ENCODE measurements around the gene SLX4IP.

DNA sequence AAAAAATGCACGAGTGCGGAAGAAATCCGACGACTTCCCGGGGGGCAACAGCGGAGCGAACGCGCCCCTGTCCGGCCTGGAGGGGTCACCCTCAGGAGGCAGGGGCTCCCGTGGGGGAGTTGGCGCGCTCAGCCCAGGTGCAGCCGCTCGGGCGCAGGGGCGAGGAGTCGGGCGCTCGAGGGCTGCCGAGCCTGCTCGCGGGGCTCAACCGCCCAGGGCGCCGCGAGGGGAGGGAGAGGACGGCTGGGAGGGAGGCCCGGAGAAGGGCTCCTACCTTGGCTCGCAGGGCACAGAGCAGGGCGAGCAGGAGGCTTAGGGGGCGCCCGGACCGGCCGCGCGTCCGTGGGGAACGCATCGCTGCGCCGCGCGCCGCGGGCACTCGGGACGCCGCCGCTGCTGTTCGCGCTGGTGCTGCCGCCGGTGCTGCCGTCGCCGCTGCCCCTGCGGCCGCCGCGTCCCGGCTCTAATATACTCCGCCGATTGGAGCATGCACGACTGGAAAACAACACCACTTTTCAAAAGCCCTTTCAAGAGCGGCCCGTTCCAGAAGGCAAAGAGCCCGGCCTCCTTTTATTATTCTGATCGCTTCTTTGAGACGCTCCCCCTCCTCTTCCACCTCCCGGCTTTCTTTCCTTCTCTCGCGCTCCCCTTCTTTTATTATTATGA, 238.2 kb downstream of the SLX4IP start:
- TF ChIP-seq, protein P1, sequence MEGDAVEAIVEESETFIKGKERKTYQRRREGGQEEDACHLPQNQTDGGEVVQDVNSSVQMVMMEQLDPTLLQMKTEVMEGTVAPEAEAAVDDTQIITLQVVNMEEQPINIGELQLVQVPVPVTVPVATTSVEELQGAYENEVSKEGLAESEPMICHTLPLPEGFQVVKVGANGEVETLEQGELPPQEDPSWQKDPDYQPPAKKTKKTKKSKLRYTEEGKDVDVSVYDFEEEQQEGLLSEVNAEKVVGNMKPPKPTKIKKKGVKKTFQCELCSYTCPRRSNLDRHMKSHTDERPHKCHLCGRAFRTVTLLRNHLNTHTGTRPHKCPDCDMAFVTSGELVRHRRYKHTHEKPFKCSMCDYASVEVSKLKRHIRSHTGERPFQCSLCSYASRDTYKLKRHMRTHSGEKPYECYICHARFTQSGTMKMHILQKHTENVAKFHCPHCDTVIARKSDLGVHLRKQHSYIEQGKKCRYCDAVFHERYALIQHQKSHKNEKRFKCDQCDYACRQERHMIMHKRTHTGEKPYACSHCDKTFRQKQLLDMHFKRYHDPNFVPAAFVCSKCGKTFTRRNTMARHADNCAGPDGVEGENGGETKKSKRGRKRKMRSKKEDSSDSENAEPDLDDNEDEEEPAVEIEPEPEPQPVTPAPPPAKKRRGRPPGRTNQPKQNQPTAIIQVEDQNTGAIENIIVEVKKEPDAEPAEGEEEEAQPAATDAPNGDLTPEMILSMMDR (IDR thresholded peaks at IDR 0.05; ENCODE audit: low read depth, low read length) = no peak
- TF ChIP-seq, protein P2, sequence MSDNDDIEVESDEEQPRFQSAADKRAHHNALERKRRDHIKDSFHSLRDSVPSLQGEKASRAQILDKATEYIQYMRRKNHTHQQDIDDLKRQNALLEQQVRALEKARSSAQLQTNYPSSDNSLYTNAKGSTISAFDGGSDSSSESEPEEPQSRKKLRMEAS (IDR thresholded peaks at IDR 0.05; ENCODE audit: low read depth, low read length) = no peak
- no peak for TF ChIP-seq POLR2A (IDR thresholded peaks at IDR 0.05; ENCODE audit: extremely low read depth, insufficient read length)
